Midbrain (tissue), 1 donor: ENCODE data around the gene WIPF1.

Experiments
- DNase-seq: peaks from one replicate; lab custom pipeline; 2025; lab: John Stamatoyannopoulos, UW

WIPF1 gene

DNA sequence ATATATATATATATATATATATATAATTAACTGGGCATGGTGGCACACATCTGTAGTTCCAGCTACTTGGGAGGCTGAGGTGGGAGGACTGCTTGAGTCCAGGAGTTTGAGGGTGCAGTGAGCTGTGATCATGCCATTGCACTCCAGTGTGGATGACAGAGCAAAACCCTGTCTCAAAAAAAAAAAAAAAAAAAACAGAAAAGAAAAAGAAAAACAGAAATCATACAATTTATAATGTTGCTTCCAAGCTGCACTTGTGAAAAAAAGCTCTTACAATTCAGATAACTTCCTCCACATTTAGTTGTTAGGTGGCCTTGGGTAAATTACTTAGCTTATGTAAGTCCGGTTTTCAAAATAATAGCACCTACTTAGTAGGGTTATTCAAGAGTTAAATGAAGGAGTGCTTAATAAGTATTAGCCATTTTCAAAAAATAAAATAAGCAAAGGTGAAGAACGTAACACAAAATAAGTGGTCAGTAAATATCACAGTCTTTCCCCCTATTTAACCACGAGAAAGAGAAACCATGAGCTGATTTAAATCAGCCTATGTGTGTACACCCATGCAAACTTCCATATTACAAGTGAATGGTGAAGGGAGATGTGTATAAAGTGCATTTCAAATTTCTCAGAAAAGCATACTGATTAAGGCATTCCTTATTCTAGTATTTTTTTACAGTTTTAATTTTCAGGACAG lies 2.3 kb downstream of the WIPF1 start:
- no peak for DNase-seq

DNA sequence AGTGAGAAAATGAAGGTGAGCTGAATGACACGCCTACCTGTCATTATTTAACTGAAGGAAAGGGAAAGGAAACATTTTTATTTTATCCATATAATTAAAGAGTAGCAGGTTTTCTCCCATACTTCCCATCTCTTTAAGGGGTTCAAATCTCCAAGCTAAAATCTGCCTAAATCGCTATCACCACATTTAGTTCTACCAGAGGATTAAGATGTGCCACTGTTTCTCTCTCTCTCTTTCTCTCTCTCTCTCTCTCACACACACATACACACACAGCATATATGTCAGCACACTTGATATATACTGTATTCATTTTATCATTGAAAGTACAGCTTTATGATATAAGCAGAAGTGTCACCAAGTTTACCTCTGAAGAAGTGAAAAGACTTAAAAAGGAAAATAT lies 3.1 kb downstream of the WIPF1 start:
- DNase-seq: no peak

DNA sequence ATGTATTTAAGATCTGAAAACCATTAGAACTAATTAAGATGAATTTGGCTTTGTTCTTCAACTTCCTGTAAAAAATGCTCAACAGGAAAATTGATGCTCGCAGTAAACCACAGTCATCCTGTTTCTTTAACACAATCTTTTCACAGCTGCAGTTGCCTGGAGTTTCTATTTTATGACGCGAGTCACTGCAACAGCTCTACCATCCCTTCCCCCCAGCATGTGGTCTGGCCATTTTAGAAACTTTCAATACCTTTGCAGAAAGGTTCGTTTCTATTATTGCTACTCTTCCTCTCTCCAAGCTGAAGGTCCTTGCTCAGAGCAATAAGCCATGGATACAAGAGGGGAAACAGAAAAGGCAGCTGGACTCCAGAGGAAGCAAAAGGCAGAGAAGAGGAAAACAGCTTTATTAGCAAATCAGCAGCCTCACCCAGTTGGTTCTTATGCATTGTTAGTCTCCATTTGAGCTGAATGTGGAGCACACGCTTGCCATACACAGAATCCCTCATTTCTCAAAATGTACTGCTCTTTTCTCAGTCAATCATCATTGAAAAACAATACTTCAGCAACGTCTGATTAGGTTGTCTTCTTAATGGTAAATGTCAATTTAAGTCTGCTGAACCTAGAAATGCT lies 3.9 kb downstream of the WIPF1 start:
- no peak for DNase-seq

DNA sequence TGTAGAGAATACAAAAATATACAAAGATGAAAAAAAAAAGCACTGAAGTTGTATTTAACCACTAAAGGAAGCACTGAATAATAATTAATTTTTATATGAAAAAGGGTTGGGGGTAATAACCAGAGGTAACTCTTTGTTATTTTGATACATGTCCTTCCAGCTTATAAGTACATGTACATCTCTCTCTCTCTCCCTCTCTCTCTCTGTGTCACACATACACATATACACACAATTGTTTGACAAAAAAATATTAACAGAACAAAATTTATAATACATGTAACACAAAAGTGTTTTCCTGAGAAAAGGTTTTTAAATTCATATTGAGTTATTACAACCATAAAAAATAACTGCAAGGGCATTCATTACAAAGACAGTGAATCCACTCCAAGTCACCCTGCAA lies 4.6 kb downstream of the WIPF1 start:
- DNase-seq: no peak

DNA sequence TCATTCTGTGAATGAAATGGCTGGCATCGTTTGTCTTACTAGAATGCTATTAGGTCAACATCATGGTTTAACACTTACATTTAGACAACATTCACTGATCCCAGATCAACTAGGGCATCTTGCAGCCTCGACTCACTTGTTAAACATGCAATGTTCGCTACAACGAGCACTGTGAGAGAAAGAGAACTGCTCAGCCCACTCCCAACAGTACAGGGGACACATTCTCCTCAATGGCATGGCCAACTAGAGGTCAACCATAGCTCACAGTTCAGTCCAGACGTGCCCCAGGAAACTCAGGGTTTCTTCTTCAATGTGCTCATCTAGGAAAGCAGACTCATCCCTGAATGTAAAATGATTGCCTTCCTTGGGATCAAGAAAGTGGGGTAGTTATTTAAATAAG lies 5.9 kb downstream of the WIPF1 start:
- DNase-seq: no peak

DNA sequence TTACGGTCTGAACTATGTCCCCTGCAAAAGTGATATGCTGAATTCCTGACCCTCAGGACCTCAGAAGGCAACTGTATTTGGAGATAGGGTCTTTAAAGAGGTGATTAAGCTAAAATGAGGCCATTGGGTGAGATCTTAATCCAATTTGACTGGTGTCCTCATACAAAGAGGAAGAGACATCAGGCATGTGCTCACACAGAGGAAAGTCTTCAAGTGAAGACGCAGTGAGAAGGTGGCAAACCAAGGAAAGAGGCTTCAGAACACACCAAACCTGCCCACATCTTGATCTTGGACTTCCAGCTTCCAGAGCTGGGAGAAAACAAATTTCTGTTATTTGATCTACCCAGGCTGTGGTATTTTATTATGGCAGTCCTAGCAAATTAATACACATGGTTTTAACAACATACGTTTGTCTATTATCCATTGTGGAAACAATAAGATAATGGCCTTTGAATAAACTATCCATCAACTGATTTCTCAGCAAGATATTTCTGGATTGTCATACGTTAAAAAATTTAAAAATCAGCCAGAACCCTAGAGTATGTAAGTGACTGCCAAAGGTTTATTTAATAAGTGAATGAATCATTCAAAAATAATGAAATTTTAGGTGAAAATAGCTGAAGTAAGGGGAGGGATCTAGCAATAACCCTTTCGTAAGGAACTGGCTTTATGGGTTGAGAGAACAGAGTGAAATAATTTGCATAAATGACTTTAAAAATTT lies 6.5 kb downstream of the WIPF1 start:
- DNase-seq: no peak

DNA sequence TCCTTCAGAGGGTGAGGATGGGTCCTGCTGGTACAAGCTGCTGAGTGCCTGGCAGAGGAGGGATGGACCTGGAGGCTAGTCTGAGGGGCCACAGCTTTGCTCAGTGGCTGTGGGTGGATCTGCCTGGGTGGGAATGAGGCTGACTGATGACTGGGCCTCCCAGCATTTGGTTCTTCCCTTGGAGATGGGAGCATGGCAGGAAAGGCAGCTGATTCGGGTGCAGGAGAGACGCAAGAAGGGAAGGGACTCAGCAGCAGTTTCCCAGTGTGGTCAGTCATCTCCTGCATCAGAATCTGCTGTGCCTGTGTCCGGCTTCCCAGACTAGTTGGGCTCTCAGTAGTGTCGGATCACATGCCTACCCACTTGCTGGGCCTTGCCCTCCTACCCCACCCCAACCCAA lies 7.3 kb downstream of the WIPF1 start:
- DNase-seq: no peak

DNA sequence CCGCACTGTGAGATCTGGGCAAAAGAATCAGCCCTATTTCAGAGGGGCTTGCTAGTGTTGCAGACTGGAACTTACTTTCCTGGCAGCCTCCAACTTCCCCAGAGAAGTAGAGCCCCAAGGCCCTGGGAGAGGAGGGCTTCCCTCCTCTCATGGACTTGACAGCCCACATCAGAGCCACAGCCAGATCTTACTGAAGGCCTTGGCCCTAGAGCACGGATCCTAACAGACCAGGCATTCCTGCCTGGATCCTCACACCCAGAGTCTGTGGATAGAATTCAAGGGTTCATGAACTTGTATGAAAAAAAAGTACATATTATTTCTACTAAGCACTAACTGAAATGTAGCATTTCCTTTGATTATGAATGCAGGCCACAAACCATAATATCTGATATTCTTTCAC lies 8.3 kb downstream of the WIPF1 start:
- DNase-seq: no peak

DNA sequence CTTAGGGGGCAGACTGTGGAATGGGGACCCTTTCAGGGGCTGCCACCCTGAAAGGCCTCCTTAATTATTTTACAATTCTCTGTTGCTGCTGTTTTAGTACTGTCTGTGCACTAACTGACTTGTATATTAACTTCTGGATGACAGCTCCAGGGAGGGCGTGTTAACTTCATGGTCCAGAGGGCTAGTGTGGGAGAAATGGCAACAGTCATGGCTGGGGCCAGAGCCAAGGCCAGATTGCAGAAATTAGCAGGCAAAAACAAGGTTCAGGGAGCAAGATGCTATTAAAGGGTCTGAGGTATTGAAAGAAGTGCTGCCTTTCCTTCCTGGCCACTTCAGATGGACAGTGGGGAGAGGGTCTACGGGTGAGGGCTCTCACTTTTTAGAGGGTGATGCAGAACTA lies 9.1 kb downstream of the WIPF1 start:
- DNase-seq: no peak

DNA sequence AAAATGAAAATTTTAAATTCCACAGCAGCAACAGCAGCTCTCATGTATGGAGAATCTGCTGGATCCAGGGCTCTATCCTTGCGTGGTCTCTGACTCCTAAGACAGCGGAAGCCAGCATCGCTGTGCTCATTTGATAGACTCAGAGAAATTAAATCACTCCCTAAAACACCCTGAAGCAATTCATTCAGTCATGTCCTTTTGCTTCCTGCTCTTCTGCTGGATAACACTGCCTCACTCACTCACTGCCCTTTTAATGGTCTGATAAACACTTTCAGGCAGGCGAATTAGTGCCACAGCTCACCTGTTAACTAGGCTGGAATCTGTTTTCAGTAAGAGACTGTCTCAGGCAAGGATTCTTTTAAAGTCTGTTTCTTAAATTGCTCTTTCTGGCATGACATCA lies 10.0 kb downstream of the WIPF1 start:
- no peak for DNase-seq

DNA sequence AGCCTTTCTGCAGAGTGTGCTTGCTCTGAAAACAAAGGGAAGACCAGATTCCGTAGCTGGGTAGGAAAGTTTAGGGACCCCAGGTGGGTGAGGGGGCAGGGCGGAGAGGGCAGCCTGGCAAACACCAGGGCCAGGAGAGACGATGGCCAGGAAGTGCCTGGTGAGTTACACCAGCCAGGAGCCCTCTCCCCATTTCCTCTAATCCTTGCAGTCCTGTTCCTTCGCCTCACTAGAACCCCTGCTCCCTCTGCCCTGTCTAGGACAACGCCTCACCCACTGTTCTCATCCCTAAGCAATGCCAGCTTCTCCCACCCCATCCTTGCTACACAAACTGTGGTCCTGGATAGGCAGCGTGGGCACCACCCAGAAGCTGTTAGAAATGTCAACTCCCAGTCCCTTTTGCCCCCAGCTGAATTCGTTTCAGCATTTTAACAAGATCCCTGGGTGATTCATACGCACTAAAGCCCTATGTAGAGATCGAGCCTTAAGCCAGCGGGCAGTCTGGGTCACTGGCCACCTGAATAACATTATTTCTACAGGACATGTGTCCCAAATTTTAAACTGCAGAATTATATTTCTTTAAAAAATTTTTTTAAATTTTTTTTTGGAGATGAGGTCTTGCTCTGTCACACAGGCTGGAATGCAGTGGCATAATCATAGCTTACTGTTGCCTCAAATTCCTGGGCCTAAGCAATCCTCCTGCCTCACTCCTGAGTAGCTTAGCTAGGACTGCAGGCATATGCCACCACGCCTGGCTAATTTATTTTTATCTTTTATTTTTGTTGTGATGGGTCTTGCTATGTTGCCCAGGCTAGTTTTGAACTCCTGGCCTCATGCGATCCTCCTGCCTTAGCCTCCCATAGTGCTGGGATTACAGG lies 10.9 kb downstream of the WIPF1 start:
- DNase-seq: no peak

DNA sequence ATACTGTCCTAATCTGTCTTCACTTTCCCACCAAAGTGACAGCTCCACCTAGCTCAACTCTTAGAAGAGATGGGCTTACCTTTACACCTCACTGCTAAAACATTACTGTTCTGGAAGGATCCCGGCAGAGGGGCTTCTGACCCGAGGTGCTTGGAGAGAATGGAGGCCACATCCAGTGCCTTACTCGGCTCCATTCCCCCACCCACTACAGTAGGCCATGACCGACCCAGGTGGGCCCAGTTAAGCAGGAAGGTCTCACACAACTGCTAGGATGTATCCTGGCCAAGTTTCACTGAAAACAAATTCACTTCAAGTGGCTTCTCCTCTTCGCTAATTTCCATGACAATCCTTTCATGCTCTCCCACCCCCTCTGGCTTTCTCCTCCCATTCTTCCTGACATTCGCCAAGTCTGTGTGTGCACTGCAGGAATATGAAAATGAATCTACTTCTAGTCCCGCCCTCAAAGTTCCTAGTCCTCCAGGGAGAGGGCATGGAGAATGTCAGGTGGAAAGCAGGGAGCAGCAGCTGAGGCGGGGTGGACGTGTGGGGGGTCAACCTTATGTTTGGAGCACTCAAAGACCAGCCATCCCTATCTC lies 11.8 kb downstream of the WIPF1 start:
- DNase-seq: no peak

DNA sequence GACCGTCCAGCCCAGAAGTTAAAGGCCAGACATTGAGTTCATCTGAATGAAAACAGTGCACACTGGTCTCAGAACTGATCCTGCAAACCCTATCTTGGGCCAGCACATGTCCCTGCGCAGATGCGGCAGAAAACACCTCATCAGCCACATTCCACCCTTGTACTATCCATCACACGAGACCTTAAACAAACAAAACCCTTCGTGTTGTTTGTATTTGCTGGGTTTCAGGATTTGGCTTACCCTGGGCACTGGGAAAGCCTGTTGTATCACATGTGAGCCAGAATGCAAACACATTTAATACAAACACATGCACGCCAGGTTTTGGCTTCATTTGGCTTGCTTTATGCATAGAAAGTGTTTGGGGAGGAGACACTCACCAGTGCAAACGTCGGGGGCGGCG lies 12.5 kb downstream of the WIPF1 start:
- DNase-seq: no peak

DNA sequence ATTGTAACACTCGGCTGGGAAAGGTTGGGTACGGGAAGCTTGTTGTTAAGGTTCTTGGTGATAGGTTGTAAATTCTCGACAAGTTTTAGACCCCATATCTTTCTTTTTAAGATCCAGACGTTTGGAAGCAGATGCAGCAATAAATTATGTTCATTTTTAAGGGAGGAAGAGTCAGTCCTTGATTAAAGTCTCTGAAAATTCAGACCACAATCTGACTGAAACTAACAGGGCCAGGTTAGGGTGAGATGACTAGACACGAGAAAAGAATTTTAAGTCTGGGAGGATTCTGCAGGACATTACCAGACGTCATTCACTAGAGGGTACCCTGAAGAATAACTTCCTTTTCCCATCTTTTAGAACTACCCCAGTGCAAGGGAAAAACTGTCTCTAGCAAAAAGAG lies 16.1 kb downstream of the WIPF1 start:
- DNase-seq: no peak

DNA sequence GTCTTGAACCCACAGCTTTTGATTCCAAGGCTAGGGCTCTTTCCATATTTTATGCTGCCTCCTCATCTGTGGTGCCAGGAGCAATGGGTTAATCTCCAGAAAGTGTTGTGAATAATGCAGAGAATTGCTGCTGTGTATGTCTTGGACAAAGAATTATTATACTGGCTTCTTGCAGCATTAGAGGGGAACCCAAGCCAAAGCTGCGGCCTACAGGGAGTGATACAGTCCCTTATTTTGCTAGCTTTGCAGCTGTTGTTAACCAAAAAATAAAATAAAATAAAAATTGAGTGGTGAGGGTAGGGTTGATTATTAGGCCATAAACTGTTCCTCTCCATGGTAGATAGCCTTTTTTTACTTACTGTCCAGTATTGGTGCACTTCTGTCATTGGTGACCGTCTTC lies 16.7 kb downstream of the WIPF1 start:
- DNase-seq: peak; percentile 44

DNA sequence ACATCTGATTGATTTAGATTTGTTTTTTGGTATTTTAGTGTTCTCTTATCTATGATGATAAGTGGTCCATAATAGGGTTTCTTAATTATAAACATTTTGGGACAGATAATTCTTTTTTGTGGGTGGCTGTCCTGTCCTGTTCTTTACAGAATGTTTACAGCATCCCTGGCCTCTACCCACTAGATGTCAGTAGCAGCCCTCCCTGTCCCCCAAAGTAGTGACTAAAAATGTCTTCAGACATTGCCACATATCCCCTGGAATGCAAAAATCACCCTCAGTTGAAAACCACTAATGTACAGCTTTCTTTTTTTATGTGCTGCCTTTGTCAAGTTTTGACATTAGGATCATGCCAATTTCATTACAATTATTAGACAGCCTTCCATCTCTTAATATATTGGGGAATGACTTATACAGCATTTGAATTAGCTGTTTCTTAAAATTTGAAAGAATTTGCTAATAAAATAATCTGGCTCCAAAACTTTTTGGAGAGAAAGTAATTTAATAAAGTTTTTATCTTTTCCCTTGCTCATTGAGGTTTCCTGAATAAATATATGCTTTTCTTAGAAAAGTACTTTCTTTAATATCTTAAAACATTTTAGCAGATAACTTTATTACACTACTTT lies 19.5 kb downstream of the WIPF1 start:
- peak; percentile 71 for DNase-seq

DNA sequence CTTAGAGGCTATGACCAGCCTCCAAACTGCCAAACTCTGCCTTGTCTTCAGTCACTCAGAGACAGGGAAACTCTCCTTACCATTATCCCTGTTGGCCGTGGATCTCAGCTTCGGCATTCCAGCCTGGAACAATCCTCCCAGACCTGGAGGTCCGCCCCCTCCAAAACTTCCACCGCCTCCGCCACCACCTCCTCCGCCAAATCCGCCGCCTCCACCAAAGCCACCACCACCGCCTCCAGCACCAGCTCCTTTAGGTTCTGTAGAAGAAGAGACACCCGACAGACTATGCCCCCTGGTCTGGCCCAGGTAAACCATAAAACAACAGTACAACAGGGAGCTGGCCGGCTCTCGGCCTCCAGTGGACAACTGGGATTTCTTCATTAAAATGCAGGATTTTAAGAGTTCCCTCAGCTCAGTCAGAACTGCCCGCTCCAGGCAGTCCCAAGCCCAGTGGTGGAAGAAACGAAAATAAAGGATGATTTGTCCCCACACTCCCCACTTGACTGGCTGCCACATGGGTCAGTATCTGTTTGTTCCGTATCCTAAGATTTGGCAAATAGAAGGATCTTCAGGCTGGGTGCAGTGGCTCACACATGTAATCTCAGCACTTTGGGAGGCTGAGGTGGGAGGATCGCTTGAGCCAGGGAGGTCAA lies 22.4 kb downstream of the WIPF1 start:
- peak; percentile 22 for DNase-seq

DNA sequence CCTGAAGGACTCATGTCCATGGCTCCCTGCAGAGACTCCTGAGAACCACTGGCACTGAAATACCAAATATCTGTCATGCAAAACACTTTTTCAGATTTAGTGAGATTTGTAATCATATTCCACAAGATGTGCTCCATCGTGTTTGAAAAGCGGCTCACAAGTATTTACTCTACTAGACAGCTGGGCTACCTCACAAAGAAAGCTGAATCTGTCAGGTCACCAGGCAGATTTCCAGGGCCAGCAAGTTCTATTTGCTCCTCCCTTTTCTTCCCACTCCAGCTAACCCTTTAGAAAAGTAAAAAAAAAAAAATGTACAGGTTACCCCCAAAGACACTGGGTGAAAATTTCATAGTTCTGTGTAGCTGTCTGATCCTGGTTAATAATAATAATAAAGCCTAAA lies 22.9 kb downstream of the WIPF1 start:
- DNase-seq: no peak

DNA sequence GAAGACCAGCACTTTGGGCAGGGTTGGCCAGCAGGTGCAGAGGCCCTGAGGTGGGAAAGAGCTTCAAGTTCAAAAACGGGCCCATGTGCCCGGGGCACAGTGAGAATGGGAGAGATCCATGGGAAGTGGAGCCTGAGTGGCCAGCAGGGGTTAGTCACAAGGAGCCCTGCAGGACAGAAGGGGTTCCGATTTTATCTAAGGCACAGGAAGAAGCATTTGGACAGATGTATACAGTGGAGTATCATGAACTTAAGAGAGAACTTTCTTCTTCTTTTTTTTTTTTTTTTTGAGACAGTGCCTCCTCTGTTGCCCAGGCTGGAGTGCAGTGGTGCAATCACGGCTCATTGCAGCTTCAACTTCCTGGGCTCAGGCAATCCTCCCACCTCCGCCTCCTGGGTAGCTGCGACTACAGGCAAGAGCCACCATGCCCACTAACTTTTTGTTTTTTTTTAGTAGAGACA lies 24.0 kb downstream of the WIPF1 start:
- DNase-seq: no peak

DNA sequence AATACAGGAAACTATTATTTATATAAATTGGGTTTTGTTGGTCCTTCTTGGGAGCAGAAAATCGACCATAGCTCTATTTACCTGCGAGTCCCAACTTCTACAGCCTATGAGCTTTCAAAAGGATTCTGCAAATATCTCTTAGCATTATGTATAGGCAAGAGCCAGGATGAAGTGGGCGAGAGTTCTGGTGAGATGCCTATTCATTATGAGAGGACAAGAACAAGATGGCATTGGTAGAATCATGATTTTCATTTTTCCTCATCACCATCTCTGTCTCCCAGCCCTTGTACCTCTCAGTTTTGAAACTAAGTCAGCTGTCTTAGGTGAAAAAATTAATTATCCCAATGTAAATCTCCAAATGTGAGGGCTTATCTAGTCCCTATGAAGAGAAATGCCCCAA lies 25.0 kb downstream of the WIPF1 start:
- DNase-seq: no peak
